ENCODE data around the gene LRP1B. TPM values are rescaled to one million over a fixed set of nuclear protein-coding genes. Genes with fewer than 3 reads are reported as not detected.

The LRP1B gene
- total and polyA plus RNA-seq, 2 of the 8 experiments (the other 6 are each of a cell fraction or from before 2014, with no cell fraction given), result 0.03 TPM; not detected in 1

GRCh38 chr2:140269000-140269399 lies 1861.8 kb downstream of the LRP1B start:
- POLR2A ChIA-PET (ENCODE audit: partially characterized antibody), result no interaction called here
- DNase-seq (ENCODE audit: low read depth in 1 of 2, low spot score in 2 of 2), result no peak

More at GRCh38 chr2:140269000-140269399, 1861.8 kb downstream of the LRP1B start:
- Histone ChIP-seq H3K4me2 (ENCODE audit: insufficient read depth in 1 of 2, low read depth in 2 of 2, low read length in 2 of 2) (no peak overlapping the region), H2BK15ac (ENCODE audit: low read length) (no peak overlapping the region), H3K14ac (ENCODE audit: insufficient read length) (no peak overlapping the region), H3K79me1 (ENCODE audit: low read depth, low read length) (no peaks in the 10 kb centered on the region), H4K5ac (ENCODE audit: insufficient read length, low read depth, low read length) (no peak overlapping the region), H3K36me3 (ENCODE audit: control insufficient read depth in 2 of 4, insufficient read depth in 4 of 4, low read length in 3 of 4) (no peaks in the 10 kb centered on the region), H4K20me1 (replicated peaks in 1 of 2; ENCODE audit: control insufficient read depth in 1 of 2, insufficient read depth in 2 of 2, low read length in 2 of 2) (no peaks in the 10 kb centered on the region), H3K79me2 (ENCODE audit: control insufficient read depth in 1 of 2, insufficient read depth in 2 of 2, low read length in 2 of 2) (no peaks in the 10 kb centered on the region), H4K8ac (ENCODE audit: extremely low read depth, insufficient read depth, low read length) (no peak overlapping the region), H2BK12ac (ENCODE audit: low read depth, low read length) (no peak overlapping the region), H3K27me3 (replicated peaks in 1 of 4; ENCODE audit: control insufficient read depth in 3 of 4, extremely low read depth in 1 of 4, insufficient read depth in 3 of 4, low read length in 3 of 4) (no peaks in the 10 kb centered on the region), H3K9me3 (ENCODE audit: insufficient read depth in 2 of 2, low read depth in 1 of 2, low read length in 1 of 2) (no peaks in the 10 kb centered on the region), H2AFZ (ENCODE audit: low read length) (no peak overlapping the region), H2AK5ac (ENCODE audit: low read depth, low read length) (no peak overlapping the region), H3K4me1 (replicated peaks in 1 of 4; ENCODE audit: control insufficient read depth in 3 of 4, insufficient read depth in 4 of 4, low read length in 3 of 4) (no peaks in the 10 kb centered on the region), H3K23me2 (ENCODE audit: low read depth, low read length) (no peaks in the 10 kb centered on the region), H3K4me3 (ENCODE audit: extremely low read depth in 1 of 4, insufficient read depth in 2 of 4, low read depth in 3 of 4, low read length in 4 of 4) (no peak overlapping the region), H3K27ac (ENCODE audit: low read depth, low read length) (no peak overlapping the region), H3K56ac (replicated peaks; ENCODE audit: insufficient read length, low read depth, low read length) (no peak overlapping the region), H2BK20ac (ENCODE audit: low read length) (no peak overlapping the region), H4K91ac (replicated peaks; ENCODE audit: insufficient read length, low read length) (no peak overlapping the region), H3K18ac (ENCODE audit: extremely low read depth, low read length) (no peak overlapping the region), H3K9ac (replicated peaks in 1 of 4; ENCODE audit: extremely low read depth in 1 of 4, low read depth in 3 of 4, low read length in 3 of 4) (no peak overlapping the region), H2BK120ac (replicated peaks; ENCODE audit: low read depth, low read length) (no peak overlapping the region), H3K23ac (ENCODE audit: insufficient read length) (no peak overlapping the region), H2BK5ac (ENCODE audit: low read depth, low read length) (no peak overlapping the region), H3K4ac (replicated peaks; ENCODE audit: insufficient read length, low read depth, low read length) (no peak overlapping the region)
- FAIRE-seq, result no peak
- CTCF ChIA-PET (ENCODE audit: partially characterized antibody), result no interaction called here
- 92% methylated on average over 7 of the region's 7 CpGs; no CpG with 5 or more reads in 1 of the 2 experiments for WGBS, 2 experiments (ENCODE audit: extremely low coverage in 1 of 2, insufficient coverage in 1 of 2, insufficient read length in 1 of 2, insufficient replicate concordance in 2 of 2, low coverage in 1 of 2, low lambda C conversion rate in 2 of 2, missing lambda C conversion rate in 1 of 2)
- TF ChIP-seq E2F6 (IDR thresholded peaks at IDR 0.05) (no peak), JUN (IDR thresholded peaks at IDR 0.05; ENCODE audit: low read depth, low read length) (no peak), MAFK (IDR thresholded peaks at IDR 0.05; ENCODE audit: low read depth, low read length) (no peak)

All from H1 (cell line).